ENCODE data around the gene SUSD4. TPM values are rescaled to one million over a fixed set of nuclear protein-coding genes. Genes with fewer than 3 reads are reported as not detected.

SUSD4 gene
- total and polyA plus RNA-seq, 2 donors (not counting 3 experiments of a cell fraction or from before 2014, with no cell fraction given): not detected

GRCh38 chr1:223337174-223337869, 26.7 kb downstream of the SUSD4 start:
- Histone ChIP-seq H3K9ac (replicated peaks; ENCODE audit: extremely low read depth, insufficient read depth, low read length) (no peak overlapping the region), H3K9me3 (replicated peaks; ENCODE audit: control insufficient read depth, insufficient read depth, low read length) (no peaks in the 10 kb centered on the region), H3K9me1 (replicated peaks; ENCODE audit: control insufficient read depth, extremely low read depth, insufficient read depth, low read length) (no peaks in the 10 kb centered on the region), H3K79me2 (ENCODE audit: control insufficient read depth, insufficient read depth, low read length) (no peaks in the 10 kb centered on the region), H3K4me3 (replicated peaks in 1 of 3; ENCODE audit: insufficient read depth in 1 of 3, low read depth in 1 of 3, low read length in 3 of 3) (no peak overlapping the region), H3K27me3 (ENCODE audit: control insufficient read depth in 2 of 2, insufficient read depth in 2 of 2, low read length in 2 of 2) (no peaks in the 10 kb centered on the region), H3K4me1 (ENCODE audit: control insufficient read depth, extremely low read depth, insufficient read depth, low read length) (no peaks in the 10 kb centered on the region), H2AFZ (ENCODE audit: low read depth, low read length) (no peak overlapping the region), H3K4me2 (ENCODE audit: insufficient read depth, low read length) (no peak overlapping the region), H3K27ac (ENCODE audit: insufficient read depth, low read depth, low read length) (no peak overlapping the region), H3K36me3 (ENCODE audit: control insufficient read depth in 2 of 2, extremely low read depth in 1 of 2, insufficient read depth in 2 of 2, low read length in 2 of 2) (no peaks in the 10 kb centered on the region), H4K20me1 (replicated peaks; ENCODE audit: control insufficient read depth, extremely low read depth, insufficient read depth, low read length) (no peaks in the 10 kb centered on the region)
- no peak for FAIRE-seq
- TF ChIP-seq FOS (IDR thresholded peaks at IDR 0.05; ENCODE audit: borderline replicate concordance, insufficient read depth, low read length) (no peak), JUN (IDR thresholded peaks at IDR 0.05; ENCODE audit: borderline replicate concordance, insufficient read depth, insufficient read length, low read depth) (no peak), CTCF (IDR thresholded peaks at IDR 0.05; ENCODE audit: extremely low read depth in 1 of 2, insufficient read depth in 1 of 2, low read depth in 1 of 2, low read length in 2 of 2) (no peak), POLR2AphosphoS5 (IDR thresholded peaks at IDR 0.05; ENCODE audit: insufficient read depth, low read depth, low read length) (no peak), MYC (IDR thresholded peaks at IDR 0.05; ENCODE audit: low read depth, low read length) (no peak), POLR2A (IDR thresholded peaks at IDR 0.05; ENCODE audit: low read depth, low read length) (no peak), EZH2 (IDR thresholded peaks at IDR 0.05; ENCODE audit: borderline replicate concordance, low read depth, low read length, severe bottlenecking) (no peak), GATA2 (IDR thresholded peaks at IDR 0.05; ENCODE audit: insufficient read depth, insufficient read length, low read depth, low read length) (no peak)
- dilution Hi-C loops (cut with MboI; ENCODE audit: extremely low pct_ligation_motif_present, low sequenced_read_pairs): no loop called here
- no peak for DNase-seq (ENCODE audit: low read depth, low spot score)
- no TSS peak for BruUV-seq (replicated peaks)
- CTCF ChIA-PET: no interaction called here
- intact Hi-C loops (cut with micrococcal nuclease): no loop called here
- POLR2A ChIA-PET: no interaction called here
